ENCODE results near the gene GASK1A. TPM values are rescaled to one million over a fixed set of nuclear protein-coding genes. Genes with fewer than 3 reads are reported as not detected.

Gene GASK1A
- polyA plus RNA-seq, 2 of the 4 experiments (the other 2 are of a cell fraction), result not detected

GRCh38 chr3:43106293-43106628, 127.2 kb downstream of the GASK1A start:
- ChIA-PET CTCF (interaction anchor here (0.6 to 0.7 kb wide), 2 partner anchors 53 to 456 kb away, joined by 3 read pairs; no protein-coding TSS in a partner anchor), POLR2A (no interaction called here)
- H3K9me3 ChIP-seq, result no peaks in the 10 kb centered on the region
- no peak overlapping the region for H3K27ac ChIP-seq
- WGBS (ENCODE audit: missing lambda C conversion rate), result 2% methylated on average over 6 of the region's 6 CpGs
- peak overlapping the region; percentile 90 for H3K4me2 ChIP-seq
- TF ChIP-seq KDM5A (IDR thresholded peaks at IDR 0.05), result no peak
- ATAC-seq (peak; percentile 45 to 63; a peak in 3 of 6 replicates), FAIRE-seq (no peak), DNase-seq (ENCODE audit: low read depth in 1 of 2, low spot score in 1 of 2) (peak in 1 of 2 experiments; percentile 5)
- no peaks in the 10 kb centered on the region for H3K4me1 ChIP-seq
- H3K4me3 ChIP-seq, result peak overlapping the region; percentile 89

Other genes starting within 250 kb of the GASK1A start
- gene CCDC13, start 206.1 kb upstream of the GASK1A start, polyA plus RNA-seq (2011; rRNA removed), result 0.47 and 0.49 TPM in 2 replicates
- gene CCDC13, start 206.1 kb upstream of the GASK1A start, polyA plus RNA-seq (2017; fragmentation: RNase III; extraction: RNeasy Plus Mini Kit Qiagen cat#74134 plus additional on column Dnase treatment), result 0.33 to 0.54 TPM (median 0.41 TPM) in 3 replicates
- 104 and 158 TPM in 2 replicates for gene HIGD1A, start 174.8 kb upstream of the GASK1A start, polyA plus RNA-seq (2011; rRNA removed)
- gene HIGD1A, start 174.8 kb upstream of the GASK1A start, polyA plus RNA-seq (2017; fragmentation: RNase III; extraction: RNeasy Plus Mini Kit Qiagen cat#74134 plus additional on column Dnase treatment), result 137 to 147 TPM (median 146 TPM) in 3 replicates
- 0.06 and 0.16 TPM in 2 replicates for gene ACKR2, start 169.9 kb upstream of the GASK1A start, polyA plus RNA-seq (2011; rRNA removed)
- 0.05 TPM in 1 of 3 replicates, not detected in the others for gene ACKR2, start 169.9 kb upstream of the GASK1A start, polyA plus RNA-seq (2017; fragmentation: RNase III; extraction: RNeasy Plus Mini Kit Qiagen cat#74134 plus additional on column Dnase treatment)
- gene CYP8B1, start 103.4 kb upstream of the GASK1A start, polyA plus RNA-seq (2011; rRNA removed), result not detected in 2 replicates
- not detected in 3 replicates for gene CYP8B1, start 103.4 kb upstream of the GASK1A start, polyA plus RNA-seq (2017; fragmentation: RNase III; extraction: RNeasy Plus Mini Kit Qiagen cat#74134 plus additional on column Dnase treatment)
- gene ZNF662, start 73.2 kb upstream of the GASK1A start, polyA plus RNA-seq (2011; rRNA removed), result not detected in 2 replicates
- gene ZNF662, start 73.2 kb upstream of the GASK1A start, polyA plus RNA-seq (2017; fragmentation: RNase III; extraction: RNeasy Plus Mini Kit Qiagen cat#74134 plus additional on column Dnase treatment), result not detected in 3 replicates
- 7.9 and 9.7 TPM in 2 replicates for gene POMGNT2, start 126.8 kb downstream of the GASK1A start, polyA plus RNA-seq (2011; rRNA removed)
- 8.7 to 10.1 TPM (median 9.6 TPM) in 3 replicates for gene POMGNT2, start 126.8 kb downstream of the GASK1A start, polyA plus RNA-seq (2017; fragmentation: RNase III; extraction: RNeasy Plus Mini Kit Qiagen cat#74134 plus additional on column Dnase treatment)

Measured in A549 (cell line).